PC-3 (cell line): Measurements from ENCODE around the gene ZIC2. TPM values are rescaled to one million over a fixed set of nuclear protein-coding genes. Genes with fewer than 3 reads are reported as not detected.

ENCODE experiments used
- ATAC-seq: fragments of 200-7000 bp; cut with Tn5 transposase; 2 replicates; pipeline ENCODE4 v1.9.1; 2020; ENCODE audit warnings: mild to moderate bottlenecking, moderate library complexity
- BruUV-seq: library from RNA; stranded (reverse); fragments of 400-500 nt; replicated peaks from 2 replicates; lab custom pipeline; 2021; lab: Mats Ljungman, UMichigan
- CTCF ChIA-PET: fragments of 300-600 bp; sonication (Branson Sonifier 250); formaldehyde crosslinking; loops from one replicate; lab custom pipeline; 2022; ENCODE audit warnings: antibody characterized with exemption; lab: Charles Lee
- POLR2A ChIA-PET: fragments of 300-600 bp; sonication (Branson Sonifier 250); formaldehyde crosslinking; loops from one replicate; lab custom pipeline; 2022; ENCODE audit warnings: antibody characterized with exemption; ENCODE audit not compliant: unreplicated experiment; lab: Charles Lee
- DNase-seq: peaks from one replicate; pipeline ENCODE4 v3.0.0-alpha.2; 2015
- H2AFZ ChIP-seq: fragments of 300-600 bp; sonication (generic); 2 replicates; pipeline ENCODE4 v1.6.0; 2016; ENCODE audit warnings: antibody characterized with exemption, low read length
- H3F3A ChIP-seq: fragments of 300-600 bp; sonication (generic); one replicate; pipeline ENCODE4 v1.6.0; 2017; ENCODE audit warnings: antibody characterized with exemption, low read length, control low read depth, mild to moderate bottlenecking; ENCODE audit not compliant: unreplicated experiment
- H3K27ac ChIP-seq: fragments of 300-600 bp; sonication (generic); 2 replicates; pipeline ENCODE4 v1.5.1; 2016; ENCODE audit warnings: mild to moderate bottlenecking, low read length
- H3K27me3 ChIP-seq: fragments of 300-600 bp; sonication (generic); 2 replicates; pipeline ENCODE4 v1.6.1; 2016; ENCODE audit warnings: low read length, mixed read lengths
- H3K36me3 ChIP-seq: fragments of 300-600 bp; sonication (generic); 2 replicates; pipeline ENCODE4 v1.6.1; 2016; ENCODE audit warnings: low read depth, mixed run types, low read length, mixed read lengths
- H3K4me1 ChIP-seq: fragments of 300-600 bp; sonication (generic); 2 replicates; pipeline ENCODE4 v1.5.1; 2016; ENCODE audit warnings: low read length; ENCODE audit not compliant: insufficient read depth
- H3K4me2 ChIP-seq: fragments of 300-600 bp; sonication (generic); 2 replicates; pipeline ENCODE4 v1.6.0; 2016; ENCODE audit warnings: low read length
- H3K4me3 ChIP-seq: fragments of 300-600 bp; sonication (generic); 2 replicates; pipeline ENCODE4 v1.5.1; 2016; ENCODE audit warnings: mild to moderate bottlenecking, low read length, mixed read lengths
- H3K79me2 ChIP-seq: fragments of 300-600 bp; sonication (generic); 2 replicates; pipeline ENCODE4 v1.6.1; 2017; ENCODE audit warnings: low read length, mixed read lengths
- H3K9ac ChIP-seq: fragments of 300-600 bp; sonication (generic); 2 replicates; pipeline ENCODE4 v1.6.0; 2016; ENCODE audit warnings: mild to moderate bottlenecking, low read length
- H3K9me2 ChIP-seq: fragments of 300-600 bp; sonication (generic); replicated peaks from 2 replicates; pipeline ENCODE4 v1.6.1; 2016; ENCODE audit warnings: mixed run types, low read length, mixed read lengths
- H3K9me3 ChIP-seq: fragments of 300-600 bp; sonication (generic); 2 replicates; pipeline ENCODE4 v1.6.1; 2016; ENCODE audit warnings: low read length, mixed read lengths
- H4K20me1 ChIP-seq: fragments of 300-600 bp; sonication (generic); 2 replicates; pipeline ENCODE4 v1.6.1; 2016; ENCODE audit warnings: low read length, mixed read lengths
- EZH2 ChIP-seq: fragments of 300-600 bp; sonication (generic); IDR thresholded peaks from one replicate; pipeline ENCODE4 v1.6.1; 2017; ENCODE audit warnings: antibody characterized with exemption, mild to moderate bottlenecking, low read length; ENCODE audit not compliant: unreplicated experiment
- EZH2phosphoT487 ChIP-seq: fragments of 300-600 bp; sonication (generic); IDR thresholded peaks from 2 replicates; pipeline ENCODE4 v1.6.1; 2018; ENCODE audit warnings: mild to moderate bottlenecking, antibody characterized with exemption, low read length, borderline replicate concordance
- intact Hi-C: fragments of 100-400 bp; cut with micrococcal nuclease; formaldehyde crosslinking; loops from 2 replicates; pipeline ENCODE4 v1.9.0; 2023
- total RNA-seq: library from RNA; depleted of rRNA; stranded (reverse); fragments of >200 nt; gene quantifications from 2 replicates; pipeline ENCODE4 v1.2.3, GENCODE V29; 2014
- TF ChIP-seq, protein P1 (sequence below): fragments of 300-600 bp; sonication (generic); conservative IDR thresholded peaks from 2 replicates; pipeline ENCODE4 v1.5.1; 2017; ENCODE audit warnings: antibody characterized with exemption, low read depth, mild to moderate bottlenecking, low read length

Gene ZIC2
- total RNA-seq, 1 experiment from 2014 or later: not detected

- H3K9me2 ChIP-seq: no peaks in the 10 kb centered on the region
- no peaks in the 10 kb centered on the region; the same call in 1 of the 2 replicates for H3K27me3 ChIP-seq
- no peaks in the 10 kb centered on the region for H3F3A ChIP-seq
- H3K36me3 ChIP-seq: no peaks in the 10 kb centered on the region
- H3K27ac ChIP-seq: no peak overlapping the region
- no peaks in the 10 kb centered on the region for H3K79me2 ChIP-seq
- ATAC-seq: no peak
- no peak overlapping the region for H3K9ac ChIP-seq
- intact Hi-C loops: no loop called here
- no peak for TF ChIP-seq EZH2phosphoT487
- no peak for TF ChIP-seq EZH2
- no TSS peak for BruUV-seq
- CTCF ChIA-PET: no interaction called here
- H3K4me1 ChIP-seq: no peaks in the 10 kb centered on the region
- H3K9me3 ChIP-seq: no peaks in the 10 kb centered on the region
- POLR2A ChIA-PET: no interaction called here
- H2AFZ ChIP-seq: no peak overlapping the region
- no peak overlapping the region for H3K4me2 ChIP-seq
- H3K4me3 ChIP-seq: no peak overlapping the region
- H4K20me1 ChIP-seq: no peaks in the 10 kb centered on the region
- no peak for DNase-seq
These were observed 42.9 kb upstream of the ZIC2 start for GRCh38 chr13:99938635-99939034.

- H4K20me1 ChIP-seq: no peaks in the 10 kb centered on the region
- H3K27ac ChIP-seq: no peak overlapping the region
- no peak overlapping the region for H3K4me3 ChIP-seq
- CTCF ChIA-PET: no interaction called here
- TF ChIP-seq, protein P1, sequence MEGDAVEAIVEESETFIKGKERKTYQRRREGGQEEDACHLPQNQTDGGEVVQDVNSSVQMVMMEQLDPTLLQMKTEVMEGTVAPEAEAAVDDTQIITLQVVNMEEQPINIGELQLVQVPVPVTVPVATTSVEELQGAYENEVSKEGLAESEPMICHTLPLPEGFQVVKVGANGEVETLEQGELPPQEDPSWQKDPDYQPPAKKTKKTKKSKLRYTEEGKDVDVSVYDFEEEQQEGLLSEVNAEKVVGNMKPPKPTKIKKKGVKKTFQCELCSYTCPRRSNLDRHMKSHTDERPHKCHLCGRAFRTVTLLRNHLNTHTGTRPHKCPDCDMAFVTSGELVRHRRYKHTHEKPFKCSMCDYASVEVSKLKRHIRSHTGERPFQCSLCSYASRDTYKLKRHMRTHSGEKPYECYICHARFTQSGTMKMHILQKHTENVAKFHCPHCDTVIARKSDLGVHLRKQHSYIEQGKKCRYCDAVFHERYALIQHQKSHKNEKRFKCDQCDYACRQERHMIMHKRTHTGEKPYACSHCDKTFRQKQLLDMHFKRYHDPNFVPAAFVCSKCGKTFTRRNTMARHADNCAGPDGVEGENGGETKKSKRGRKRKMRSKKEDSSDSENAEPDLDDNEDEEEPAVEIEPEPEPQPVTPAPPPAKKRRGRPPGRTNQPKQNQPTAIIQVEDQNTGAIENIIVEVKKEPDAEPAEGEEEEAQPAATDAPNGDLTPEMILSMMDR: no peak
- no peak for TF ChIP-seq EZH2
- DNase-seq (no peak), ATAC-seq (no peak)
- H3K4me2 ChIP-seq: no peak overlapping the region
- no peaks in the 10 kb centered on the region for H3K79me2 ChIP-seq
- intact Hi-C loops: no loop called here
- H3K9me3 ChIP-seq: no peaks in the 10 kb centered on the region
- BruUV-seq: no TSS peak
- POLR2A ChIA-PET: no interaction called here
- H2AFZ ChIP-seq: no peak overlapping the region
- H3K9ac ChIP-seq: no peak overlapping the region
- no peaks in the 10 kb centered on the region for H3K4me1 ChIP-seq
- no peaks in the 10 kb centered on the region for H3K9me2 ChIP-seq
- no peaks in the 10 kb centered on the region; the same call in 1 of the 2 replicates for H3K27me3 ChIP-seq
- no peaks in the 10 kb centered on the region for H3K36me3 ChIP-seq
- H3F3A ChIP-seq: no peaks in the 10 kb centered on the region
These were observed 40.5 kb upstream of the ZIC2 start for GRCh38 chr13:99941086-99941485.

DNA sequence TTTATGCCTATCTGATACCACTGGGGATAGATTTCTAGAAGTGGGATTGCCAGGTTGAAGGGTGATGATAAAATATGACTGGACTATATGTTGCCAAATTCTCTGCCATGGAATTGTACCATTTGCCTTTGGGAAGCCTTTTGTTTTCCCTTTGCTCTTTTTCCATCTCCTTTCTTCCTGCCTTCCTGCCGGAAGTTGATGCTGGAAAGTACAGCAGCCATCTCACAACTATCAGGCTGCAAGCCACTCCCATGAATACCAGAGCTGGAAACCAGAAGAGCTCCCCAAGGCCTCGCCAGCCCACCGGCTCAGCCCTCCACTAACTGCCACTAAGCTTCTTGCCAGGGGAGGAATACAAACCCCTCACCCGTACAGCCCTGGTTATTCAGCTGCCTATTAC lies 39.7 kb upstream of the ZIC2 start:
- Histone ChIP-seq H3F3A (no peaks in the 10 kb centered on the region), H3K9me2 (no peaks in the 10 kb centered on the region), H3K4me1 (no peaks in the 10 kb centered on the region), H3K36me3 (no peaks in the 10 kb centered on the region), H2AFZ (no peak overlapping the region), H3K79me2 (no peaks in the 10 kb centered on the region), H3K27ac (no peak overlapping the region), H3K4me2 (no peak overlapping the region), H4K20me1 (no peaks in the 10 kb centered on the region), H3K4me3 (no peak overlapping the region), H3K9ac (no peak overlapping the region), H3K27me3 (no peaks in the 10 kb centered on the region; the same call in 1 of the 2 replicates), H3K9me3 (no peaks in the 10 kb centered on the region)
- DNase-seq: no peak
- TF ChIP-seq EZH2phosphoT487: no peak
- TF ChIP-seq, protein P1: no peak
- TF ChIP-seq EZH2: no peak
- BruUV-seq: no TSS peak
- CTCF ChIA-PET: no interaction called here
- intact Hi-C loops: no loop called here
- POLR2A ChIA-PET: no interaction called here
- ATAC-seq: no peak
